SKM-1 (cell line): Measurements from ENCODE around the gene ADGRG2.
A peak's percentile ranks its signal among the peaks of the same experiment; 100 is the strongest.
"Not testable (repeated sequence)": the region's sequence is repeated elsewhere in the genome, so short reads cannot be mapped to it uniquely, and the experiment has no call there.

Source experiments
- DNase-seq: peaks from one replicate; lab custom pipeline; 2025; ENCODE audit not compliant: unreplicated experiment; lab: John Stamatoyannopoulos, UW

The ADGRG2 gene

DNA sequence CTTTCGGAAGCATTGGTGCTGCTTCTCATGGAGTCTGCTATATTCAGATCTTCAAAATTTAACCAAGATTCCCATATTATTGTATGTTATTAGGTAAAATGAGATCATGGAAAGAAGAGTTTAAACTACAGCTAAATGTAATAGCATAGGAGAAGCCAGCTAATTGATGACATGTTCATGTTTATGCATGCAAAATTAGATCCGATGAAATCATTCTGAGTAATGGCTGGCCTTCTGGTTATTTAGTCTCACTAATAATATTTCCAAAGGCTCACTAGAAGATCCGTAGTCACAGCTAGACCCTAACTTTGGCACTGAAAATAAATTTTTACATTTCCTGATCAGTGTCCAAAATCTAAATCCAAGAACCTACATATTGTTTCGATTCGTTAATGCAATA lies 118.5 kb downstream of the ADGRG2 start:
- DNase-seq = no peak

GRCh38 chrX:18998653-18999052 lies 123.6 kb downstream of the ADGRG2 start:
- DNase-seq = no peak

DNA sequence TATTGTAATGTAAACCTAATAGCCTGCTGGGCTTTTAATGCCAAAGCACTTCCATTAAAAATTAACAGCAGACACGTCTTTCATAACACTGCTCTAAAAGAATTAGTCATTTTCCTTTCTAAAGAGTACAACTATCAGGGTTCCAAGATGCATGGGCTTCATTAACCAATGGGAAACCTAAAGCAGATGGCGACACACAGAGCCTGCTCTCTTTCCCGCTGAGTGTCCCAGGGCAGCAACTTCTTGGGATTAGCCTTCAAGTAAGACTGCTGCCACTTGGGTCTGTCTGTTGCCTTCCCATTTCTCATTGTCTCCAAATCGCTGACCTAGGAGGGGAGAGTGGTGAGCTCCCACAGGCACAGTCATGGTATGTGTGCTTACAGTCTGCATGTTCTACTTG lies 124.4 kb downstream of the ADGRG2 start:
- DNase-seq = no peak

DNA sequence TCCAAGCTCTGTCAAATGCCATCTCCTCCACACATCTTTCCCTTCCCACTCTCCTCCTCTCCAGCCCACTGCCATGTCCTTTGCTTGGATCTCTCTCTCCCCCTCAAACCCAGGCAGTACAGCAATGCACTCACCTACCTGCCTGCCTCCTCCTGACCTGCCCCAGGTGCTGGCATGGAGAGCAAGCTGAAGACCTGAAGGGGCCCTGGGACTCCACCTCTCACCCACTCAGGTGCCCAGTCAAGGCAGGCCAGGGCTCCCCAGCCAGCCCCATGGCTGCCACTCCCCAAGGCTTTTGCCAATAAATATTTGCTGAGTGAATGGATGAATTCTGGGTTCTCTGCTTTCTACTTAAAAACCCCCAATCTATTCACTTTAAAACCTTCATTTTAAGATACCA lies 125.7 kb downstream of the ADGRG2 start:
- DNase-seq = no peak

DNA sequence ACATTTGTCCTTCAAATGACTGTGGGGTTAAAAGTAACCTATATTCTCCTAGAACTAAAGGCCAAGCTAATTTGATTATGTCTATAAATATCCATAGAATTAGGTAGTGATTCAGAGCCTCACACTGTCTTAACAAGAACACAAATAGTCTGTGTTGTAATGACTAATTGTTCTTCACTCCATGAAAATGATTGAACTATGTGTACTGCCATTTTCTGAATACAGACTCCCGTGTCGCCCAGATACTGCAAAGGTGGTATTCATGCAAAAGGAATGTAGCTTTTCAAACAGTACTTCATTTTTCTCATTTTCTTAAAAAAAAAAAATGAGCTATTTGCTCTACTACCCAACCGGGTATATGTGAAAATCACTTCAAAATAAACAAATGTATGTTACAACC lies 127.0 kb downstream of the ADGRG2 start:
- DNase-seq = no peak

DNA sequence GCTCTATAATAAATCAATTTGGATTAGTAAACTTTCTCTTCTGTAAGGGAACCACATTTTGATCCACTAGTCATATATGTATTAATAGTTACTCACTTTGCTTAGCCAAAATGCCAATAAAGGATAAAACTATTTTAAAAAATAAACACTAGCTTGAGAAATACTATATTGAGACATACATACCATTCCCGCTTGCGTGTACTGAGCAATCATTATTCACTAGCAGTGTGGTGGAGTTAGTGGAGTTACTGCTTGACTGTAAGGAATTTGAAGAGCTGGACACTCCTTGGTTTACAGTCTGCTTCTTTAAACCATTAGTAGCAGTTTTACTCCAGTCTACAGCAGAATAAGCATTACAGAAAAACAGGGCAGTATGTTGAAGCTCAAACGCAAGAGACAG lies 127.6 kb downstream of the ADGRG2 start:
- DNase-seq = no peak

GRCh38 chrX:18992829-18993228 lies 129.4 kb downstream of the ADGRG2 start:
- DNase-seq = no peak

DNA sequence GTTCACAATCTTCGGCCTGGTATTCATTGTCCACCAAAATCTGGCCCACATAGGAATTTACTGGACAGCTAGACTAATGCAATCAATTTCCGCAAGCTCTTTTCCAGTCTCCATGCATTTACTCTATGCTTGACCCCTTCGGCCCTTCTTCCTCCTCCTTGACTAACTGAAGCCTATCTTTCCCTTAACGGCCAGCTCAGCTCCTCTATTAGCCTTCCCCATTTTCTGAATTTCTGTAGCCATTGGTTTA lies 137.2 kb downstream of the ADGRG2 start:
- peak; percentile 5 for DNase-seq

DNA sequence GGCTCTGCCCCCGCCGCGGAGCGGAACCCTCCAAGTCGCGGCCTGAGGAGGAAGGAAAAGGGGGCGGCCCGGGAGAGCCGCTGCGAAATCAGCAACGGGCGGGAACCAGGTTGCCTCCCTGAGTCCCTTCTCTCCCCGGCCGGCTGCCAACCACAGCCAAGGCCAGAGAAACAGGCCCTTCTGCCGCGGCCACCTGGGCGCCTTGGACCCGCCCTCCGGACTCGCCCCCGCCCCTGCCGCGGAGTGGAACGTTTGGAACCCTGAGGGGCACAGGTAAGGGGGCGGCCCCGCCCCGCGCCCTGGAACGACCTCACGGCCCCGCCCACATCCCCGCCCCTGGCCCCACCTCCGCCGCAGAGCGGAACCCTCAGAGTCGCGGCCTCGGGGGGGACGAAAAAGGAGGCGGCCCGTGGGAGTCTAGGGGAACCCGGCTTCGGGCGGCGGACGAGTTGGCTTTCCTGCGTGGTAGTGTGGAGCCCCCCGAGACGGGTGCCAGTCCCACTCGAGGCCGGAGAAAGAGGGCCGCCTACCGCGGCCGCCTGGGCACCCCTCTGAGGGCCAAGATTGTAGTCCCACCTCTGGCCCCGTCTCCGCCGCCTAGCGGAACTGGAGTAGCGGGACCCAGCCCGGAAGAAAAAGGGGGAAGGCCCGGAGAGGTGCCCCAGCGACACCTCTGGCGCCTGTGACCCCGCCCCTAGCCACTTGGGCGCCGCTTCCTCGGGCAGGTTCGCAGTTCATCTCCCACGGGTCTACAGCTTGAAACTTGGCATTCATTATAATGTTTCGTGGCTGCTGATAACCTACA lies 137.7 kb downstream of the ADGRG2 start:
- peak; percentile 51 for DNase-seq

GRCh38 chrX:18983666-18984380 lies 138.4 kb downstream of the ADGRG2 start, which contains the start of gene PHKA2:
PHKA2 (minus strand) TSS chrX:18984114; CDS start chrX:18983932, 182 bp downstream.
- peak; percentile 4 for DNase-seq

DNA sequence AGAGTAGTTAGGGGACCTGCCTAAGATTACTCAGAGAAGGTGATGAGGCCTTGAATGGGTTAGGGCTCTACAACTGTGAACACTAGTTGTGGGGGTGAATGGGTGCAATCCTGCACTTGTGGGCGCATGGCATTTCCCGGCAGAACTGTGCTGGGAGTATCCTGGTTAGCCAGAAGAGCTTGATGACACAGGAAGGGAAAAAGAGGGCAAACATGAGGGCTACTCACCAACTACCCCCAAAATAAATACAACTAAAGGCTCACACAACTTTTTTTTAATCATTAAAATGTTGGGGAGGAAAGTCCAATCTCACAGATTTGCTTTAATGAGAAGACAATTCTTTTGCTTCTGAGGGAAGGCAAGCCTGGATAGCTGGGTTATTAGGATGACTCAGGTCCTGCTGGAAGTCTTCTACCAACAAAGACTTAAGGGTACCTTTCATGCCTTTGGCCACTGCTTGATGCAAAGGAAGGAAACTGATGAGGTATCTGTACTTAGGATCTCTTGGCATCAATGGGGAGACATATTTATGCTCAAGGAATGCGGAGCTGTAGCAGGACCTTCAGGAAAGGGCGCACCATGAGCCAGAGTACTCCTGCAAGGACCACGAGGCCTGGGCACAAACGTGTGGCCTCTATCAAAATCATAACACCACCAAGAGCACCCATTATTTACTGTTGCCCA lies 141.0 kb downstream of the ADGRG2 start:
- DNase-seq = no peak

DNA sequence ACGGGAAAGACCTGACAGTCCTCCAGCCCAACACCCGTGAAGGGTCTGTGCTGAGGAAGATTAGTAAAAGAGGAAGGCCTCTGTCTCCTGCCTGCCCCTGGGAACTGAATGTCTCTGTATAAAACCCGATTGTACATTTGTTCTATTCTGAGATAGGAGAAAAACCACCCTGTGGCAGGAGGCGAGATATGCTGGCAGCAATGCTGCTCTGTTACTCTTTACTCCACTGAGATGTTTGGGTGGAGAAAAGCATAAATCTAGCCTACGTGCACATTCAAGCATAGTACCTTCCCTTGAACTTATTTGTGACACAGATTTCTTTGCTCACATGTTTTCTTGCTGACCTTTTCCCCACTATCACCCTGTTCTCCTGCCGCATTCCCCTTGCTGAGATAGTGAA lies 142.0 kb downstream of the ADGRG2 start:
- not testable (repeated sequence) for DNase-seq

GRCh38 chrX:18974993-18975392 lies 147.3 kb downstream of the ADGRG2 start:
- DNase-seq = no peak

DNA sequence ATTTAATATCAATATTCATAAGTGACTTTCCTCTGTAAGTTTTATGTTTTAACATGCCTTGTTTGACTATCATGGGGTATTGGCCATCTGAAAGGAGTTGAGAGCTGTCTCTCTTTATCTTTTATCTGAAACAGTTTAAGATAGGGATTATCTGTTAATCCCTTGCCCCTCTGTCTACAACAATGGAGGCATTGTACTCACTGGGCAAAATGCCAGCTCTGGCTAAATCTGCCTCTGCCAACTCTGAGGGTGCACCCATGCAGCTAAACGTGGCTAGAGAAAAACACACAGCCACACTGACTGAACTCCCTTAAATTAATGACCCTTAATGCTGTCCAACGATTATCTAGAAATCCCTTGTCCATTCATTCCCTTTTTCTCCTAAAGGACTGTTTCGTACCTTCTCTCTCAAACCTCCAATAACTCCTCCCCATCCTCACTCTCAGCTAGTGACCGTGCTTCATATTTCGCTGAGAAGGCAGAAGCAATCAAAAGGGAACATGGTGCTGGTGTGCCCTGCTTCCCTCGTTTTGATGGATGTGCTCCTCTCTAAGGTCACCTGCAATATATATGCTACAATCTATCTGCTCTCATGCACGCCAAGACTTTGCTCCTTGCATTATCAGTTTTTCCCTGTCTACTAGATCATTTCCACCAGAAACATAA lies 148.6 kb downstream of the ADGRG2 start:
- no peak for DNase-seq

DNA sequence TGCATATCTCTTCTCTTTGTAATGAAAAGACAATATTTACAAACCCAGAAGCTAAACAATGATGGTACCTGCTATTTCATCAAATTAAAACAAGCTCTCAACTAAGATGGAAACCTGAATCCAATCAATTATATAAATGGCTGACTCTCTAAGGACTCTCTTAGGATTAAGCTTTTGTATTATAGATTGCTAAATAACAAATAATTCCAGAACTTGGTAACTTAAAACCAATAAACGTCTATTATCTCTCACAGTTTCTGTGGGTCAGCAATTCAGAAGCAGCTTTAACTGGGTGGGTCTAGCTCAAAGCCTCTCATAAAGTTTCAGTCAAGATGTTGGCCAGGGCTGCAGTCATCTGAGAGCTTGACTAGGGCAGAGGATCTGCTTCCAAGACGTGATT lies 150.8 kb downstream of the ADGRG2 start:
- no peak for DNase-seq

- no peak for DNase-seq
Measured at GRCh38 chrX:18970465-18970864, 151.8 kb downstream of the ADGRG2 start.

DNA sequence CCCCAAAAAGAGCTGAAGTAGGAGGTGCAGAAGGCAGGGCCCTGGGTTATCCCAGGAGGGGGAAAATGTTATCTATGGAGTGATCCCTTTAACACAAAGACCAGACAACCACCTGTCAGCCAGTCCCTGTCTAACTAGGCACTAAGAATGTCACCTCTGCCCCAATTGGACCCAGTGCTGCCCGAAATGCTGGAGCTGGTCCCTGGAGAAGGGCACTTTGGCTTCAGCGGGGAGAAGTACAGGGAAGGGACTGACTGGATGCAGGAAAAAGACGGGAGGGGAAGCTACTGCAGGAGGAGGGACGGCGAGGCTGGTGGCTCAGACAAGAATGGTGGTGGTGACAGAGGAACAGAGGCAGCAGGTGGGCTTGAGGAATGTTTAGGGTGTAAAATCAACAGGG lies 155.6 kb downstream of the ADGRG2 start:
- DNase-seq = no peak

- no peak for DNase-seq
Measured at GRCh38 chrX:18964901-18965300, 157.4 kb downstream of the ADGRG2 start.

GRCh38 chrX:18964026-18964425 lies 158.2 kb downstream of the ADGRG2 start:
- no peak for DNase-seq

DNA sequence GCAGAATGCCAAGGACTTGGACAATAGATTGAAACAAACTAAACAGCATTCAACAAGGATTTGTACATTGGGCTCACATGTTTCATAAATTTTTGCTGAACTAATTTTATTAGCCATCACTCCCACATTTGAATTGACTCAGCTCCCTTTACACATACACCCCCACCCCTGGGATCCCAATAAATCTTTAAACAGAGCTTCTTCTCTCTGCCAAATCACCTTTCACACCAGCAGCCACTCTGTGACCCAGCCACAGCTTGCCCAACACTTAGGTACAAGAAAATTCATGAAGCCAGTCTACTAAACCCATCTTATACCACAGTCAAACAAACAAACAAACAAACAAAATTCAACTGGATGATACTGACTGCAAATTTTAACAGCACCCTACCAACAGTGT lies 159.9 kb downstream of the ADGRG2 start:
- DNase-seq = no peak

DNA sequence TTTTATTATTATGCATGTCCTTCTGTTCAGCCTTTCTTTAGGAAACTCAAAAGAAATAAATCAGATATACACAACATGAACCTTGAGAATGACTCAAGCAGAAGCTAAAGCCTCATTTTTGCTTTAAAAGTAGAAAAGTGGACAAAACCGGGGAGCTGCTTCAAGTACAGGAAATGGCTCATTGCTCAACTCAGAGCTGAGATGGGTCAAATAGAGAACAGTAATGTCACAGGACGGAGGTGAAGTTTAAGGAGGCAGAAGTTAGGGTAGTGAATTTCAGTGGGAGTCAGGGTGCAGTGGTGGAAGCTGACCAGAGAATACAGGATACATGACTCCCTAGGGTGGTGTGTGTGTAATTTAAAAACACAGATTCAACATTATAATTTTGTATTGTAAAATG lies 160.6 kb downstream of the ADGRG2 start:
- DNase-seq = peak; percentile 43
